ENCODE data around the gene RASGRP3. TPM values are rescaled to one million over a fixed set of nuclear protein-coding genes. Genes with fewer than 3 reads are reported as not detected.

RASGRP3 gene
- total RNA-seq, 1 donor from 2014 or later: 2.5 TPM

DNA sequence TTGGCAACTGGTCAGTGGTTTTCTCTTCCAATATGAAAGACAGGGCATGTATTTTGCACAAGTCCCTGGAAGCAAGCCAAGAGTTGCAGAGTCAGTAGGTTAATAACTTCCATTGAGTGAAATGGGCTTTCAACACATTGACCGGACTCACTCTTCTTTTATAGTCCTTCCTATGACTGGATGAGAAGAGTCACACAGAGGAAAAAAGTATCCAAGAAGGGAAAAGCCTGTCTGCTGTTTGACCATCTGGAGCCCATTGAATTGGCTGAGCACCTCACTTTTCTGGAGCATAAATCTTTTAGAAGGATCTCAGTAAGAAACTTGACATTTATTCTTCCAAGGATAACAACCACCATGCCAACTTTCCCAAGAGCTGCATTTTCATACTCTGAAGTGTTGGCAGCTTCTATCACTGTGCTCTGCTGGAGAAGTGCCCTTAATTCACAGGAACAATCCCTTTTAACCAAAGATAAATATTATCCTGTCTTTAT, 45.4 kb downstream of the RASGRP3 start:
- Mint-ChIP-seq H3K27ac (no peak overlapping the region), H3K36me3 (ENCODE audit: low read depth) (peaks cover 9% of the 10 kb centered on the region), H3K4me3 (ENCODE audit: low read depth) (no peak overlapping the region), H3K27me3 (ENCODE audit: low read depth) (no peaks in the 10 kb centered on the region), H3K4me1 (ENCODE audit: low read depth) (peaks cover 10% of the 10 kb centered on the region), H3K9me3 (no peaks in the 10 kb centered on the region)
- no peak for DNase-seq (ENCODE audit: low spot score)
- intact Hi-C loops (cut with micrococcal nuclease): no loop called here

DNA sequence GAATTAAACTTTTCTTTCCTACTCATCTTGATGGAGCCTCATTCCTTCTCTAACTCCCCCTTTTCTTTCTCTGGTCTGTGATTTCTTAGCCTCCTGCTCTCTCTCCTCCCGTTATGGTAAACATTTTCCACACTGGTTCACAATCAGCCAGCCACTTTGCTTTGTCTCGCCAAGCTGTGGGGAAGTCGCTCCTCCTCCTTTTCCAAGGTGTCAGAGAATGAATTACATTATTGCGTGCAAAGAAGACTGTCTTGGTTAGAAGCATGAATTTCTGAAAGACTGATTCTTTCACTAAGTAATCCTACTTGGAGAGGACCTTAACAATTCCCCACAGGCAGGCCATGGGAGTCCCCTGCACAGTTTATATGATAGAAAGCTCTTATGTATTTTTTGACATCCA, 46.1 kb downstream of the RASGRP3 start:
- no peaks in the 10 kb centered on the region for H3K9me3 Mint-ChIP-seq
- no peaks in the 10 kb centered on the region for H3K27me3 Mint-ChIP-seq (ENCODE audit: low read depth)
- no peak for DNase-seq (ENCODE audit: low spot score)
- no peak overlapping the region for H3K27ac Mint-ChIP-seq
- peaks cover 14% of the 10 kb centered on the region for H3K4me1 Mint-ChIP-seq (ENCODE audit: low read depth)
- H3K36me3 Mint-ChIP-seq (ENCODE audit: low read depth): peaks cover 10% of the 10 kb centered on the region
- intact Hi-C loops (cut with micrococcal nuclease): no loop called here
- no peak overlapping the region for H3K4me3 Mint-ChIP-seq (ENCODE audit: low read depth)

DNA sequence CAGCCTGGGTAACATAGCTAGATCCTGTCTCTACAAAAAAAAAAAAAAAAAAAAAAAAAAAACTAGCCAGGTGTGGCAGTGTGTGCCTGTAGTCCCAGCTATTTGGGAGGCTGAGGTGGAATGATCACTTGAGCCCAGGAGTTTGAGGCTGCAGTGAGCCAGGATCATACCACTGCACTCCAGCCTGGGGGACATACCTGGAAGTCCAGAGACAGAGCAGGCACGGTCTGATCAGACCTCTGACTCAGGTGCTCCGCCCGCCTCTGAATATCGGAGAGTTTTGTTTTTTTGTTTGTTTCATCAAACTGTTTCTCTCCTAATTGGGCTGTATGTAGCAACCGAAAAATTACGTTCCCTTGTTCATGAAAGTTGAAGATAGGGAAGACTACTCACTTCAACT, 49.2 kb downstream of the RASGRP3 start:
- peaks cover 23% of the 10 kb centered on the region for H3K4me1 Mint-ChIP-seq (ENCODE audit: low read depth)
- intact Hi-C loops (cut with micrococcal nuclease): loop anchor here (2.0 kb wide), 1 partner anchor 49 kb away; the partner anchor contains the start of gene RASGRP3
- DNase-seq (ENCODE audit: low spot score): no peak
- peak overlapping the region; percentile 57 for H3K27ac Mint-ChIP-seq
- peaks cover 16% of the 10 kb centered on the region for H3K36me3 Mint-ChIP-seq (ENCODE audit: low read depth)
- no peaks in the 10 kb centered on the region for H3K9me3 Mint-ChIP-seq
- no peak overlapping the region for H3K4me3 Mint-ChIP-seq (ENCODE audit: low read depth)
- H3K27me3 Mint-ChIP-seq (ENCODE audit: low read depth): no peaks in the 10 kb centered on the region

GRCh38 chr2:33526132-33526531, 49.7 kb downstream of the RASGRP3 start:
- intact Hi-C loops (cut with micrococcal nuclease): loop anchor here (2.0 kb wide), 1 partner anchor 49 kb away; the partner anchor contains the start of gene RASGRP3
- Mint-ChIP-seq H3K27me3 (ENCODE audit: low read depth) (no peaks in the 10 kb centered on the region), H3K36me3 (ENCODE audit: low read depth) (peaks cover 16% of the 10 kb centered on the region), H3K4me3 (ENCODE audit: low read depth) (no peak overlapping the region), H3K4me1 (ENCODE audit: low read depth) (peaks cover 23% of the 10 kb centered on the region), H3K27ac (peak overlapping the region; percentile 57), H3K9me3 (no peaks in the 10 kb centered on the region)
- DNase-seq (ENCODE audit: low spot score): no peak

DNA sequence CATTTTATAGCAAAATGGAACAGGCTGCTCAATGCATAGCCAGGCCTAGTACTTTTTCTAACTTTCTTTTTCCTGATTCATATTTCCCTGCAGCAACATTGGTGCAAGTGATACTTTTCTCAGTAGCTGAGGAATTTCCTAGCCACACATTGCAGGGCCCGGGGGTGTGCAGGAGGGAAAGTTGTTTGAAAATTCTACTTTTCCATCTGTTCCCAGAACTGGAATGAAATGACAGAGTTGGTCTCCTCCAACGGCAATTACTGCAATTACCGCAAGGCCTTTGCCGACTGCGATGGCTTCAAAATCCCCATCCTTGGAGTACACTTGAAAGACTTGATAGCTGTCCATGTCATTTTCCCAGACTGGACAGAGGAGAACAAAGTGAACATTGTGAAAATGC, 50.5 kb downstream of the RASGRP3 start:
- Mint-ChIP-seq H3K4me1 (ENCODE audit: low read depth) (peaks cover 23% of the 10 kb centered on the region), H3K36me3 (ENCODE audit: low read depth) (peaks cover 16% of the 10 kb centered on the region), H3K27ac (no peak overlapping the region), H3K4me3 (ENCODE audit: low read depth) (no peak overlapping the region), H3K9me3 (no peaks in the 10 kb centered on the region), H3K27me3 (ENCODE audit: low read depth) (no peaks in the 10 kb centered on the region)
- intact Hi-C loops (cut with micrococcal nuclease): loop anchor here (2.0 kb wide), 1 partner anchor 50 kb away; the partner anchor contains the start of gene RASGRP3
- no peak for DNase-seq (ENCODE audit: low spot score)

- no peak overlapping the region for H3K4me3 Mint-ChIP-seq (ENCODE audit: low read depth)
- peaks cover 13% of the 10 kb centered on the region for H3K36me3 Mint-ChIP-seq (ENCODE audit: low read depth)
- no peaks in the 10 kb centered on the region for H3K27me3 Mint-ChIP-seq (ENCODE audit: low read depth)
- intact Hi-C loops (cut with micrococcal nuclease): no loop called here
- peaks cover 23% of the 10 kb centered on the region for H3K4me1 Mint-ChIP-seq (ENCODE audit: low read depth)
- H3K9me3 Mint-ChIP-seq: no peaks in the 10 kb centered on the region
- H3K27ac Mint-ChIP-seq: no peak overlapping the region
- DNase-seq (ENCODE audit: low spot score): no peak
Observed at GRCh38 chr2:33528441-33528950, 52.0 kb downstream of the RASGRP3 start.

DNA sequence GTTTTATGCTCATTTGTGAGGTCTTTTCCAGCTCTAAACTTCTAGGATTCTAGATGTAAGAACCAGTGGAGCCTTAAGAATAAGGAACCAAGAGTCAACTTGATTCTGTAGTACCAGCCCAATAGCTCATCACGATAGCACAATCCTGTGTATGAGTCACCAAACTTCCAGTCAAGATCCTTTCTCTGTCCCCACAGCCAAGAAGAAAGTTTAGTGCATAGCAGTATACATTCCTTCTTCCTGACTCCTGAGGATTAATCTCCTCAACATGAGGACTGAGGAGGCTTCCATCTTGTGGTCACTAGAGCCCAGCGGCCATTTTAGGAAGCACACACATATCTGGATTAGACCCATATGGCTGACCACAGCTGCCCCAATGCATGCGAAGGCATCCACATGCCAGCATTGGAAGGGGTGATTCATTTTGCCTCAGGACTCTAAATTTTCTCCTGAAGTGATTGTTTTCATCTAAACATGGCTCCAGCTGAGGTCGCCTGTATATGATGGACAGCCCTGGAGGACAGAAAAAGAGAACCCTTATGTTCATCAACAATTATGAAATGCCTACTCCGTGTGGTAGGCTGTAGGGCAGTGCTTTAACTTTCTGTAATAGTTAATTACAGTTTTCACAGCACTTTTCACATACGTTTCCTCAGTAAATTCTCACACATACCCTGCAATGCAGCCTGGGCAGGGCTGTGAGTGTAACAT, 53.5 kb downstream of the RASGRP3 start:
- DNase-seq (ENCODE audit: low spot score): no peak
- H3K27me3 Mint-ChIP-seq (ENCODE audit: low read depth): no peaks in the 10 kb centered on the region
- no peak overlapping the region for H3K27ac Mint-ChIP-seq
- no peaks in the 10 kb centered on the region for H3K9me3 Mint-ChIP-seq
- peaks cover 13% of the 10 kb centered on the region for H3K36me3 Mint-ChIP-seq (ENCODE audit: low read depth)
- peaks cover 23% of the 10 kb centered on the region for H3K4me1 Mint-ChIP-seq (ENCODE audit: low read depth)
- H3K4me3 Mint-ChIP-seq (ENCODE audit: low read depth): no peak overlapping the region
- intact Hi-C loops (cut with micrococcal nuclease): no loop called here

GRCh38 chr2:33530690-33531548, 54.5 kb downstream of the RASGRP3 start:
- Mint-ChIP-seq H3K36me3 (ENCODE audit: low read depth) (peaks cover 11% of the 10 kb centered on the region), H3K4me3 (ENCODE audit: low read depth) (no peak overlapping the region), H3K27ac (no peak overlapping the region), H3K4me1 (ENCODE audit: low read depth) (peaks cover 22% of the 10 kb centered on the region), H3K27me3 (ENCODE audit: low read depth) (no peaks in the 10 kb centered on the region), H3K9me3 (no peaks in the 10 kb centered on the region)
- no peak for DNase-seq (ENCODE audit: low spot score)
- intact Hi-C loops (cut with micrococcal nuclease): no loop called here

GRCh38 chr2:33531549-33532059, 55.2 kb downstream of the RASGRP3 start:
- H3K36me3 Mint-ChIP-seq (ENCODE audit: low read depth): peaks cover 10% of the 10 kb centered on the region

GRCh38 chr2:33532146-33532545, 55.7 kb downstream of the RASGRP3 start:
- Mint-ChIP-seq H3K27me3 (ENCODE audit: low read depth) (no peaks in the 10 kb centered on the region), H3K4me1 (ENCODE audit: low read depth) (peaks cover 13% of the 10 kb centered on the region), H3K4me3 (ENCODE audit: low read depth) (no peak overlapping the region), H3K9me3 (no peaks in the 10 kb centered on the region), H3K36me3 (ENCODE audit: low read depth) (peaks cover 12% of the 10 kb centered on the region), H3K27ac (no peak overlapping the region)
- intact Hi-C loops (cut with micrococcal nuclease): no loop called here
- no peak for DNase-seq (ENCODE audit: low spot score)

More at GRCh38 chr2:33531549-33532059, 55.2 kb downstream of the RASGRP3 start:
- no peaks in the 10 kb centered on the region for H3K27me3 Mint-ChIP-seq (ENCODE audit: low read depth)
- H3K27ac Mint-ChIP-seq: no peak overlapping the region
- H3K9me3 Mint-ChIP-seq: no peaks in the 10 kb centered on the region
- H3K4me1 Mint-ChIP-seq (ENCODE audit: low read depth): peaks cover 15% of the 10 kb centered on the region
- no peak for DNase-seq (ENCODE audit: low spot score)
- no peak overlapping the region for H3K4me3 Mint-ChIP-seq (ENCODE audit: low read depth)
- intact Hi-C loops (cut with micrococcal nuclease): no loop called here

- Mint-ChIP-seq H3K9me3 (no peaks in the 10 kb centered on the region), H3K4me1 (ENCODE audit: low read depth) (peaks cover 5% of the 10 kb centered on the region), H3K27me3 (ENCODE audit: low read depth) (no peaks in the 10 kb centered on the region), H3K4me3 (ENCODE audit: low read depth) (no peak overlapping the region), H3K27ac (no peak overlapping the region), H3K36me3 (ENCODE audit: low read depth) (peaks cover 4% of the 10 kb centered on the region)
- intact Hi-C loops (cut with micrococcal nuclease): no loop called here
- no peak for DNase-seq (ENCODE audit: low spot score)
Observed at GRCh38 chr2:33532966-33533365, 56.5 kb downstream of the RASGRP3 start.

DNA sequence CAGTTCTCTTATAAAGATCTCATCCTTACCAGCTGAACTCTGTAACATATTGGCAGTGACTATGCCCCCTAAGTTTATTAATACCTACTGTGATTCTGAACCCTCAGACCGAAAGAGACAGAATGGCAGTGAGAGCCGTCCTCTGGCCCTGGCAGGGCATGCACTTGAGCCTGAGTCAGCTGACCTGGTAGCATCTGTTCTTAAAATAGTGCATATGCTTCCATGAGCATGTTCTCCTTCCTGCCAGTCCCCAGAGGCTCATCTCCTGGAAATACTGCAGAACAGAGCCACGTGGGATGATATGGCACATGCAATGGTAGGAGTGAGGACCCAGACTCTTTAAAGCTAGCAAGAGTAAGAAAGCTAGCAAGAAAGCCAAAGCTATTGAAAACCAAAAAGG, 59.0 kb downstream of the RASGRP3 start:
- Mint-ChIP-seq H3K27ac (no peak overlapping the region), H3K27me3 (ENCODE audit: low read depth) (no peaks in the 10 kb centered on the region), H3K9me3 (no peaks in the 10 kb centered on the region), H3K4me3 (ENCODE audit: low read depth) (no peak overlapping the region), H3K36me3 (ENCODE audit: low read depth) (peaks cover 3% of the 10 kb centered on the region), H3K4me1 (ENCODE audit: low read depth) (no peaks in the 10 kb centered on the region)
- DNase-seq (ENCODE audit: low spot score): no peak
- intact Hi-C loops (cut with micrococcal nuclease): no loop called here

Measured in activated T-helper 2 cell treated with anti-CD3 and anti-CD28 coated beads, Interferon-gamma antibody, Interleukin-2, Interleukin-4, amounts not matched to agents 10 μg/mL and 5 μg/mL and 100 μg/mL, durations not matched to agents 14 hours and 24 hours and 36 hours (primary cell).